ENCODE measurements around the gene CNEP1R1.

CNEP1R1 gene

GRCh38 chr16:50086176-50086575 is 61.2 kb downstream of the CNEP1R1 start:
- Histone ChIP-seq H3K9ac (ENCODE audit: low read depth, low read length, poor library complexity, severe bottlenecking) (no peak overlapping the region), H2AFZ (ENCODE audit: low read length) (no peak overlapping the region), H3K79me2 (ENCODE audit: insufficient read depth, low read length) (0 out of 2 replicates have a peak, but pooled peaks cover 3% of the 10 kb centered on the region), H3K36me3 (ENCODE audit: insufficient read depth, low read length) (peaks cover 65% of the 10 kb centered on the region; the same call in 1 of the 2 replicates), H3F3A (ENCODE audit: low read depth) (no peaks in the 10 kb centered on the region), H3K9me3 (ENCODE audit: insufficient read depth, low read depth, low read length) (no peaks in the 10 kb centered on the region), H3K4me1 (ENCODE audit: insufficient read depth, low read length, poor library complexity, severe bottlenecking) (no peaks in the 10 kb centered on the region), H3K4me2 (ENCODE audit: low read depth, low read length, poor library complexity, severe bottlenecking) (no peak overlapping the region), H4K20me1 (ENCODE audit: insufficient read depth, low read length, poor library complexity, severe bottlenecking) (no peaks in the 10 kb centered on the region), H3K9me2 (replicated peaks; ENCODE audit: low read depth, low read length) (no peaks in the 10 kb centered on the region), H3K4me3 (ENCODE audit: low read length, poor library complexity, severe bottlenecking) (no peak overlapping the region), H3K27me3 (ENCODE audit: insufficient read depth, low read length, poor library complexity, severe bottlenecking) (no peaks in the 10 kb centered on the region)
- TF ChIP-seq CTCF (conservative IDR thresholded peaks at IDR 0.05; ENCODE audit: low read length) (no peak), EZH2phosphoT487 (IDR thresholded peaks at IDR 0.05; ENCODE audit: borderline replicate concordance) (no peak)

Measured in Loucy (cell line).